K562 treated with DMSO at 1 percent for 24 hours (cell line): ENCODE data around the gene OR9Q1. TPM values are rescaled to one million over a fixed set of nuclear protein-coding genes. Genes with fewer than 3 reads are reported as not detected.

Experiments
- total RNA-seq: library from RNA; unstranded; fragments of 300-600 nt; gene quantifications from 2 replicates; pipeline ENCODE4 v1.2.3, GENCODE V29; 2022; ENCODE audit warnings: low read depth; ENCODE audit not compliant: insufficient read depth

The OR9Q1 gene
- total RNA-seq = not detected in 2 replicates

DNA sequence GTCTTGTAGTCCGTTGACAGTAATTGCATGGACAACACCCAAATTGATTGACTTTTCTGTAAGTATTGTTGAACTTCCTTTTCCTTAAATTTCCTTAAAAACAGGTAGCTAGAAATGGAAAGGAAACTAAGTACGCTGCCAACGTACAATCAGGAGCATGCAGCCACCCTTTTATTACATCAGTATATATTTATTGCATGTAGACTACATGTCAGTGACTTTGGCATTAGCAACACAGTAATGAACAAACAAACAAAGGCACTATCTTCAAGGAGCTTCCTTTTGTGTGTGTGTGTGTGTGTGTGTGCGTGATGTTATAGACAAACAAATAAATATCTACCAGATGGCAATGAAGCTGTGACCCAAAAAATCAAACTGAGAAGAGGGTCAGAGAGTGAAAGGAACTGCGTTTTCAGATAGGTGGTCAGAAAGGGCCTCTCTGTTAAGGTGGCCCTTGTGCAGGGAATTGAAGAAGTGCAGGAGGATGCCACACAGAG, at the start of gene OR9Q1:
Gene OR9Q1, plus strand, starts transcription at position 447 of the 497 bp plus-strand sequence. CDS start 155,564 bp downstream, outside the sequence.

DNA sequence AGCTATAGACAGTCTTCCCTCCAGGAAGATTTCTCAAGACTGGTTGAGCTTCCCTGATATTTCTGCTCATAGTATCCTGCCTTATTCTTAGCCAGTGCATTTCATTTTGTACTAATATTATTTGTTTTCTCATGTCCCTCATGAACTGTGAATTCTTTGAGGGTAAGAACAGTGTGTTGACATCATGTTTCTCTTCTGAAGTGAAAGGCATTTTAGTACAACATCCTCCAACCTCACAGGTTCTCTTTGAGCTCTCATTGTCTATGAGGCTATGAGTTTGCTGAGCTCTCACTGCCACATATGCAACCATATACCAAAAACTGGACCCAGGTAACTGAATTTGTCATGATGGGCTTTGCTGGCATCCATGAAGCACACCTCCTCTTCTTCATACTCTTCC, 7.0 kb downstream of the OR9Q1 start, which contains the start of gene OR6Q1:
Gene OR6Q1, plus strand, starts transcription at position 301 of the 400 bp plus-strand sequence. Its CDS starts 0 bp downstream, at position 301.

GRCh38 chr11:58125469-58125868, 101.8 kb downstream of the OR9Q1 start, which contains the start of gene OR9I1:
TSS of gene OR9I1 (minus strand) at chr11:58125530. CDS start at chr11:58119444, 6,086 bp downstream.

DNA sequence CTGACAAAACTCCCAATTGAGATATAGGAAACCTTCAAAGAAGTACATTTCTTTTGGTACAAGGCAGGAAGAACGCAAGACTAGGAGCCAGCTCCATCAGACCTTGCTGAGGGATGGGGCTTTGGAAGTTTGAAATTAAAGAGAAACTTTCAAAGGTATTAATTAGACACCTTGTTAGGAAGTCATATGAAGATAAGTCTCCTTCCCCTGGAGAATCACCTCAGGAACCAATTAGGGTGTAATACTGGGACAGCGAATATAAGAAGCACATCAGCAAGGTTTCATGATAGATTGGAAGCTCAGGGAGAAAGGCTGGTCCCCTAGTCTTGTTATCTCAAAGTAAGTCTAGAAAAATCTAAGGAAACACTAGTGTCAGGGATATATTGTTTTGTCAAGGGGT, 165.1 kb downstream of the OR9Q1 start, which contains the start of gene OR9Q2:
Gene OR9Q2, plus strand, starts transcription at position 301 of the 400 bp plus-strand sequence. CDS start 1,421 bp downstream, outside the sequence.

GRCh38 chr11:58204042-58204441, 180.4 kb downstream of the OR9Q1 start, which contains the start of gene OR1S2:
TSS of gene OR1S2 (minus strand) at chr11:58204142. CDS start at chr11:58204142, 0 bp downstream.

GRCh38 chr11:58212420-58212819, 188.7 kb downstream of the OR9Q1 start, which contains the start of gene OR1S1:
TSS of gene OR1S1 (plus strand) at chr11:58212720.

Other genes starting within 250 kb of the OR9Q1 start
- gene OR6Q1, start 7.1 kb downstream of the OR9Q1 start, total RNA-seq = not detected in 2 replicates
- gene OR9I1, start 101.6 kb downstream of the OR9Q1 start, total RNA-seq = not detected in 2 replicates
- gene OR9Q2, start 165.2 kb downstream of the OR9Q1 start, total RNA-seq = not detected in 2 replicates
- not detected in 2 replicates for gene OR1S2, start 180.3 kb downstream of the OR9Q1 start, total RNA-seq
- gene OR1S1, start 188.8 kb downstream of the OR9Q1 start, total RNA-seq = not detected in 2 replicates
- not detected in 2 replicates for gene OR10Q1, start 205.0 kb downstream of the OR9Q1 start, total RNA-seq
- gene OR10W1, start 244.4 kb downstream of the OR9Q1 start, total RNA-seq = not detected in 2 replicates